ENCODE data around the gene HJURP. TPM values are rescaled to one million over a fixed set of nuclear protein-coding genes. Genes with fewer than 3 reads are reported as not detected.

The HJURP gene
- total RNA-seq, 1 experiment from 2014 or later: 109 TPM

- Histone ChIP-seq H3K9me2 (ENCODE audit: insufficient read depth) (no peaks in the 10 kb centered on the region), H3K4me2 (no peak overlapping the region), H3K79me2 (ENCODE audit: low read depth) (peaks cover 26% of the 10 kb centered on the region), H3K4me3 (no peak overlapping the region), H3K36me3 (ENCODE audit: low read depth) (peaks cover 30% of the 10 kb centered on the region), H3K27ac (no peak overlapping the region), H3K9me3 (ENCODE audit: insufficient read depth, low read depth) (no peaks in the 10 kb centered on the region), H2AFZ (no peak overlapping the region), H3F3A (ENCODE audit: insufficient read depth, low read depth) (no peaks in the 10 kb centered on the region), H3K4me1 (replicated peaks; ENCODE audit: insufficient read depth) (peaks cover 22% of the 10 kb centered on the region), H4K20me1 (ENCODE audit: insufficient read depth) (no peaks in the 10 kb centered on the region), H3K27me3 (ENCODE audit: insufficient read depth, low read depth) (no peaks in the 10 kb centered on the region)
- CTCF ChIA-PET: no interaction called here
- no peak for DNase-seq
- POLR2A ChIA-PET (ENCODE audit: unreplicated experiment): interaction anchor here (0.6 kb wide), 1 partner anchor 389 kb away, joined by 4 read pairs; no protein-coding TSS in a partner anchor
- TF ChIP-seq EZH2 (IDR thresholded peaks at IDR 0.05; ENCODE audit: low read depth) (no peak), CTCF (conservative IDR thresholded peaks at IDR 0.05) (no peak)
- no TSS peak for BruUV-seq (replicated peaks)
- intact Hi-C loops (cut with micrococcal nuclease; ENCODE audit: unreplicated experiment): loop anchor here (10.0 kb wide), 1 partner anchor 382 kb away; no protein-coding TSS in a partner anchor
Observed at GRCh38 chr2:233862261-233862768, 8.0 kb upstream of the HJURP start.

- BruUV-seq (replicated peaks): no TSS peak
- ChIA-PET CTCF (interaction anchor here (0.6 to 1.2 kb wide), 6 partner anchors 82 to 1259 kb away, joined by 3 to 14 read pairs (median 4); no protein-coding TSS in a partner anchor), POLR2A (ENCODE audit: unreplicated experiment) (interaction anchor here (0.7 to 0.9 kb wide), 2 partner anchors 55 to 643 kb away, joined by 5 read pairs; no protein-coding TSS in a partner anchor)
- no peak overlapping the region for H3K4me3 ChIP-seq
- no peaks in the 10 kb centered on the region for H4K20me1 ChIP-seq (ENCODE audit: insufficient read depth)
- H3K79me2 ChIP-seq (ENCODE audit: low read depth): peaks cover 10% of the 10 kb centered on the region
- no peaks in the 10 kb centered on the region for H3K36me3 ChIP-seq (ENCODE audit: low read depth)
- H3K27ac ChIP-seq: no peak overlapping the region
- H3K4me2 ChIP-seq: no peak overlapping the region
- intact Hi-C loops (cut with micrococcal nuclease; ENCODE audit: unreplicated experiment): loop anchor here (1.0 to 10.0 kb wide), 4 partner anchors 276 to 1256 kb away; no protein-coding TSS in a partner anchor
- DNase-seq: no peak
- H3K27me3 ChIP-seq (ENCODE audit: insufficient read depth, low read depth): no peaks in the 10 kb centered on the region
- H2AFZ ChIP-seq: no peak overlapping the region
- TF ChIP-seq CTCF (conservative IDR thresholded peaks at IDR 0.05) (no peak), EZH2 (IDR thresholded peaks at IDR 0.05; ENCODE audit: low read depth) (no peak)
- H3K9me2 ChIP-seq (ENCODE audit: insufficient read depth): no peaks in the 10 kb centered on the region
- H3F3A ChIP-seq (ENCODE audit: insufficient read depth, low read depth): peaks cover 7% of the 10 kb centered on the region; the same call in 1 of the 2 replicates
- H3K9me3 ChIP-seq (ENCODE audit: insufficient read depth, low read depth): no peaks in the 10 kb centered on the region
- H3K4me1 ChIP-seq (replicated peaks; ENCODE audit: insufficient read depth): peaks cover 9% of the 10 kb centered on the region
Observed at GRCh38 chr2:233858331-233858730, 4.0 kb upstream of the HJURP start.

GRCh38 chr2:233857511-233858141, 3.3 kb upstream of the HJURP start:
- TF ChIP-seq EZH2 (IDR thresholded peaks at IDR 0.05; ENCODE audit: low read depth) (no peak), CTCF (conservative IDR thresholded peaks at IDR 0.05) (peak; percentile 84)
- Histone ChIP-seq H4K20me1 (ENCODE audit: insufficient read depth) (no peaks in the 10 kb centered on the region), H3K9me3 (ENCODE audit: insufficient read depth, low read depth) (no peaks in the 10 kb centered on the region), H2AFZ (no peak overlapping the region), H3K9me2 (ENCODE audit: insufficient read depth) (no peaks in the 10 kb centered on the region), H3K36me3 (ENCODE audit: low read depth) (0 out of 2 replicates have a peak, but pooled peaks cover 3% of the 10 kb centered on the region), H3K4me2 (no peak overlapping the region), H3F3A (ENCODE audit: insufficient read depth, low read depth) (peaks cover 7% of the 10 kb centered on the region; the same call in 1 of the 2 replicates), H3K4me1 (replicated peaks; ENCODE audit: insufficient read depth) (peaks cover 16% of the 10 kb centered on the region), H3K4me3 (no peak overlapping the region), H3K27me3 (ENCODE audit: insufficient read depth, low read depth) (no peaks in the 10 kb centered on the region), H3K79me2 (ENCODE audit: low read depth) (peaks cover 17% of the 10 kb centered on the region), H3K27ac (no peak overlapping the region)
- BruUV-seq (replicated peaks): no TSS peak
- peak in 1 of 2 experiments; percentile 61 for DNase-seq
- intact Hi-C loops (cut with micrococcal nuclease; ENCODE audit: unreplicated experiment): loop anchor here (1.0 to 10.0 kb wide), 4 partner anchors 277 to 1257 kb away; no protein-coding TSS in a partner anchor
- ChIA-PET POLR2A (ENCODE audit: unreplicated experiment) (interaction anchor here (0.6 to 0.9 kb wide), 3 partner anchors 54 to 1151 kb away, joined by 3 to 5 read pairs (median 5); no protein-coding TSS in a partner anchor), CTCF (interaction anchor here (0.5 to 1.2 kb wide), 8 partner anchors 58 to 1659 kb away, joined by 3 to 6 read pairs (median 4); no protein-coding TSS in a partner anchor)

All from PC-9 (cell line).